K562 (cell line): ENCODE data around the gene OAT. TPM values are rescaled to one million over a fixed set of nuclear protein-coding genes. Genes with fewer than 3 reads are reported as not detected.

Source experiments
- ATAC-seq: fragments of 200-7000 bp; cut with Tn5 transposase; 3 replicates; pipeline ENCODE4 v1.9.1; 2020; ENCODE audit warnings: moderate library complexity
- BruUV-seq: library from RNA; stranded (reverse); fragments of 400-500 nt; replicated peaks from 2 replicates; lab custom pipeline; 2021; lab: Mats Ljungman, UMichigan
- CTCF ChIA-PET: fragments of 300-600 bp; formaldehyde crosslinking; extraction: SDS; loops from one replicate; lab custom pipeline; 2021; ENCODE audit warnings: low intra/inter-chr PET ratio; lab: Yijun Ruan, JAX
- POLR2A ChIA-PET: fragments of 300-600, 350-650 bp; sonication (Branson Sonifier 250); formaldehyde crosslinking; extraction: SDS; loops from one replicate; lab custom pipeline; 2021; ENCODE audit warnings: antibody characterized with exemption, inconsistent platforms; lab: Yijun Ruan, JAX
- DNase-seq, 4 experiments: peaks; one replicate each; pipeline versions ENCODE4 v3.0.0 to v3.0.0-alpha.2; 2011 to 2018; ENCODE audit warnings: low spot score in 3 of 4, mixed read lengths in 3 of 4; ENCODE audit errors: extremely low read depth in 1 of 4
- FAIRE-seq: peaks from 2 replicates; lab custom pipeline; 2011; peaks lifted over from hg19 to GRCh38; lab: Jason Lieb, UNC
- H2AFZ ChIP-seq: 2 replicates; pipeline ENCODE4 v1.6.0; 2011; ENCODE audit warnings: low read depth, low read length, control low read depth, inconsistent platforms
- H3K27ac ChIP-seq: fragments of 200-600 bp; 3 replicates; pipeline ENCODE4 v1.8.0; 2011; ENCODE audit warnings: low read depth, mild to moderate bottlenecking, control low read depth, inconsistent platforms, low read length, moderate library complexity, mixed read lengths; ENCODE audit errors: extremely low read depth
- H3K27me3 ChIP-seq, 2 experiments: fragments of 300-600 bp in 1 of 2; 2 replicates in 1 of 2; 3 replicates in 1 of 2; pipeline versions ENCODE4 v1.6.0 to v1.8.0; 2011; ENCODE audit warnings: inconsistent platforms in 2 of 2, low read length in 2 of 2, mild to moderate bottlenecking in 1 of 2, mixed read lengths in 1 of 2, moderate library complexity in 1 of 2; ENCODE audit not compliant: control insufficient read depth in 2 of 2, insufficient read depth in 2 of 2
- H3K36me3 ChIP-seq: fragments of 300-600 bp; 3 replicates; pipeline ENCODE4 v1.8.0; 2011; ENCODE audit warnings: mild to moderate bottlenecking, low read length, inconsistent platforms; ENCODE audit not compliant: control insufficient read depth, insufficient read depth
- H3K4me1 ChIP-seq, 2 experiments: fragments of 200-600 bp in 1 of 2; replicated peaks in 1 of 2; 2 replicates in 1 of 2; 3 replicates in 1 of 2; pipeline versions ENCODE4 v1.5.1 to v1.8.0; 2011; ENCODE audit warnings: inconsistent platforms in 2 of 2, low read length in 2 of 2, mild to moderate bottlenecking in 1 of 2, mixed read lengths in 1 of 2, moderate library complexity in 1 of 2; ENCODE audit not compliant: control insufficient read depth in 2 of 2, insufficient read depth in 2 of 2
- H3K4me2 ChIP-seq: 2 replicates; pipeline ENCODE4 v1.6.1; 2011; ENCODE audit warnings: low read length, control low read depth, inconsistent platforms, mixed read lengths; ENCODE audit not compliant: insufficient read depth
- H3K4me3 ChIP-seq: fragments of 200-600 bp; sonication (generic), shearing (Covaris generic); 2 replicates; pipeline ENCODE4 v1.5.1; 2016; ENCODE audit warnings: control low read depth, inconsistent platforms
- H3K79me2 ChIP-seq: fragments of 200-600 bp; 3 replicates; pipeline ENCODE4 v1.8.0; 2011; ENCODE audit warnings: low read length, inconsistent platforms; ENCODE audit not compliant: control insufficient read depth, insufficient read depth
- H3K9ac ChIP-seq, 2 experiments: 2 replicates each; pipeline versions ENCODE4 v1.6.0 to v1.6.1; 2011; ENCODE audit warnings: low read depth in 2 of 2, low read length in 2 of 2, control low read depth in 1 of 2, inconsistent platforms in 1 of 2, mild to moderate bottlenecking in 1 of 2, mixed read lengths in 1 of 2; ENCODE audit not compliant: insufficient read depth in 1 of 2
- H3K9me1 ChIP-seq: one replicate; pipeline ENCODE4 v1.6.0; 2011; ENCODE audit warnings: inconsistent platforms, mild to moderate bottlenecking, low read length, moderate library complexity; ENCODE audit not compliant: control insufficient read depth, insufficient read depth
- H3K9me3 ChIP-seq: replicated peaks from 2 replicates; pipeline ENCODE4 v1.5.1; 2011; ENCODE audit warnings: low read depth, low read length, inconsistent platforms; ENCODE audit not compliant: control insufficient read depth, insufficient read depth
- H4K20me1 ChIP-seq: replicated peaks from 2 replicates; pipeline ENCODE4 v1.6.1; 2011; ENCODE audit warnings: low read length, inconsistent platforms, mixed read lengths; ENCODE audit not compliant: control insufficient read depth, insufficient read depth
- ADNP ChIP-seq: fragments of 200-800 bp; sonication (Bioruptor generic); IDR thresholded peaks from 2 replicates; pipeline ENCODE4 v1.6.1; 2016; ENCODE audit warnings: missing genetic modification characterization, missing compliant biosample characterization
- CREB5 ChIP-seq: fragments of 250-450 bp; sonication (Bioruptor Pico); IDR thresholded peaks from 2 replicates; pipeline ENCODE4 v1.5.0; 2020; ENCODE audit warnings: mild to moderate bottlenecking
- HIVEP1 ChIP-seq: fragments of 250-450 bp; sonication (Bioruptor Pico); IDR thresholded peaks from 2 replicates; pipeline ENCODE4 v1.4.0; 2020; ENCODE audit warnings: mild to moderate bottlenecking
- PTRF ChIP-seq: fragments of 450-650 bp; IDR thresholded peaks from 2 replicates; pipeline ENCODE4 v1.6.1; 2016; ENCODE audit warnings: mild to moderate bottlenecking, missing genetic modification characterization, missing compliant biosample characterization
- PURB ChIP-seq: sonication (generic); formaldehyde crosslinking; IDR thresholded peaks from 2 replicates; pipeline ENCODE4 v1.9.0; 2021; ENCODE audit warnings: low read depth, mild to moderate bottlenecking, missing genetic modification reagents
- TARDBP ChIP-seq: fragments of 450-650 bp; IDR thresholded peaks from 2 replicates; pipeline ENCODE4 v1.6.1; 2016
- ZNF282 ChIP-seq: sonication (generic); formaldehyde crosslinking; IDR thresholded peaks from 2 replicates; pipeline ENCODE4 v1.8.1; 2023; ENCODE audit warnings: missing genetic modification reagents
- WGBS: fragments of 100-300 bp; shearing (Covaris generic); methylation state at CpG from one replicate; pipeline ENCODE4 v1.1.6; 2016; ENCODE audit warnings: low coverage, mixed read lengths; ENCODE audit not compliant: insufficient coverage; ENCODE audit errors: missing lambda C conversion rate; 5-methylcytosine and 5-hydroxymethylcytosine counted together
- in situ Hi-C: fragments of 300-500 bp; cut with MboI; formaldehyde crosslinking; loops from 4 replicates; pipeline ENCODE4 v1.15.0; 2018; ENCODE audit warnings: inconsistent platforms, mixed read lengths
- intact Hi-C: fragments of 100-400 bp; cut with micrococcal nuclease; formaldehyde crosslinking; loops from 2 replicates; pipeline ENCODE4 v1.14.2; 2022
- polyA plus RNA-seq, 8 experiments: library from polyadenylated mRNA; depleted of rRNA in 4 of 8; stranded (reverse) in 5 of 8; unstranded in 3 of 8; fragments of >200 nt; fragmentation: Nextera tagmentation in 2 of 8; fragmentation: Illumina TruSeq in 1 of 8; extraction: Ambion mirVana in 2 of 8; extraction: Trizol in 1 of 8; gene quantifications; 2 replicates each; pipeline versions ENCODE4 v1.2.1 to v1.2.3, GENCODE V29; 2011 to 2014; ENCODE audit warnings: inconsistent platforms in 1 of 8, missing spikeins in 1 of 8
- total RNA-seq, 7 experiments: library from RNA; depleted of rRNA in 6 of 7; stranded (reverse); fragments of >200 nt in 6 of 7; fragmentation: Illumina TruSeq in 2 of 7; extraction: Trizol in 2 of 7; gene quantifications; 2 replicates each; pipeline versions ENCODE4 v1.2.1 to v1.2.3, GENCODE V29; 2011 to 2021; ENCODE audit warnings: low replicate concordance in 1 of 7
- TF ChIP-seq, protein P1 (sequence below): fragments of 450-650 bp; formaldehyde crosslinking; conservative IDR thresholded peaks from 2 replicates; pipeline ENCODE4 v1.4.0; 2022; ENCODE audit warnings: mild to moderate bottlenecking, missing genetic modification characterization
- TF ChIP-seq, protein P2 (sequence below): fragments of 250-450 bp; sonication (Bioruptor Pico); IDR thresholded peaks from 2 replicates; pipeline ENCODE4 v1.4.0; 2020; ENCODE audit warnings: mild to moderate bottlenecking, moderate library complexity

The OAT gene
- total and polyA plus RNA-seq, 9 of the 15 experiments (the other 6 are each of a cell fraction or from before 2014, with no cell fraction given) = 100 to 312 (median 163) TPM

- in situ Hi-C loops (loop anchor here (5.0 to 25.0 kb wide), 2 partner anchors 377 to 792 kb away; no protein-coding TSS in a partner anchor), intact Hi-C loops (loop anchor here (10.0 kb wide), 1 partner anchor 125 kb away; no protein-coding TSS in a partner anchor)
- FAIRE-seq (no peak), DNase-seq (no peak), ATAC-seq (no peak)
- WGBS = 0% methylated on average over 7 of the region's 10 CpGs
- Histone ChIP-seq H3K27ac (no peak overlapping the region), H3K4me3 (no peak overlapping the region), H3K9me1 (no peaks in the 10 kb centered on the region), H3K4me2 (no peak overlapping the region), H3K27me3 (peaks cover 10 to 63% of the 10 kb centered on the region in 2 experiments; a peak in 4 of 5 replicates), H3K79me2 (no peaks in the 10 kb centered on the region), H3K4me1 (no peaks in the 10 kb centered on the region; a peak in 1 of 5 replicates), H4K20me1 (no peaks in the 10 kb centered on the region; the same call in 1 of the 2 replicates), H2AFZ (no peak overlapping the region), H3K36me3 (no peaks in the 10 kb centered on the region), H3K9ac (no peak overlapping the region), H3K9me3 (no peaks in the 10 kb centered on the region)
- no peak for TF ChIP-seq PURB (CRISPR knock-in tag)
- CTCF ChIA-PET = no interaction called here
- BruUV-seq = no TSS peak
- POLR2A ChIA-PET = no interaction called here
Observed at GRCh38 chr10:124379609-124380193, 39.0 kb downstream of the OAT start.

- 0% methylated on average over 14 of the region's 16 CpGs for WGBS
- peaks cover 10 to 69% of the 10 kb centered on the region in 2 experiments; a peak in 4 of 5 replicates for H3K27me3 ChIP-seq
- intact Hi-C loops = no loop called here
- H3K9me1 ChIP-seq = no peaks in the 10 kb centered on the region
- FAIRE-seq = no peak
- no peaks in the 10 kb centered on the region for H3K9me3 ChIP-seq
- H3K4me3 ChIP-seq = no peak overlapping the region
- ChIA-PET CTCF (no interaction called here), POLR2A (no interaction called here)
- in situ Hi-C loops = loop anchor here (25.0 kb wide), 1 partner anchor 792 kb away; no protein-coding TSS in a partner anchor
- no peak overlapping the region for H3K27ac ChIP-seq
- no peaks in the 10 kb centered on the region for H3K36me3 ChIP-seq
- no peaks in the 10 kb centered on the region for H3K79me2 ChIP-seq
- DNase-seq = no peak
- ATAC-seq = no peak
- H3K4me2 ChIP-seq = no peak overlapping the region
- H4K20me1 ChIP-seq = no peaks in the 10 kb centered on the region; the same call in 1 of the 2 replicates
- no TSS peak for BruUV-seq
- H3K4me1 ChIP-seq = no peaks in the 10 kb centered on the region; a peak in 1 of 5 replicates
- no peak overlapping the region for H3K9ac ChIP-seq
- H2AFZ ChIP-seq = no peak overlapping the region
- no peak for TF ChIP-seq PTRF
- no peak for TF ChIP-seq HIVEP1
- no peak for TF ChIP-seq TARDBP
- no peak for TF ChIP-seq ZNF282 (CRISPR knock-in tag)
- TF ChIP-seq ADNP (tag) = no peak
- no peak for TF ChIP-seq CREB5 (CRISPR knock-in tag)
- TF ChIP-seq, protein P1, sequence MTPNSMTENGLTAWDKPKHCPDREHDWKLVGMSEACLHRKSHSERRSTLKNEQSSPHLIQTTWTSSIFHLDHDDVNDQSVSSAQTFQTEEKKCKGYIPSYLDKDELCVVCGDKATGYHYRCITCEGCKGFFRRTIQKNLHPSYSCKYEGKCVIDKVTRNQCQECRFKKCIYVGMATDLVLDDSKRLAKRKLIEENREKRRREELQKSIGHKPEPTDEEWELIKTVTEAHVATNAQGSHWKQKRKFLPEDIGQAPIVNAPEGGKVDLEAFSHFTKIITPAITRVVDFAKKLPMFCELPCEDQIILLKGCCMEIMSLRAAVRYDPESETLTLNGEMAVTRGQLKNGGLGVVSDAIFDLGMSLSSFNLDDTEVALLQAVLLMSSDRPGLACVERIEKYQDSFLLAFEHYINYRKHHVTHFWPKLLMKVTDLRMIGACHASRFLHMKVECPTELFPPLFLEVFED (CRISPR knock-in tag) = no peak
- TF ChIP-seq, protein P2, sequence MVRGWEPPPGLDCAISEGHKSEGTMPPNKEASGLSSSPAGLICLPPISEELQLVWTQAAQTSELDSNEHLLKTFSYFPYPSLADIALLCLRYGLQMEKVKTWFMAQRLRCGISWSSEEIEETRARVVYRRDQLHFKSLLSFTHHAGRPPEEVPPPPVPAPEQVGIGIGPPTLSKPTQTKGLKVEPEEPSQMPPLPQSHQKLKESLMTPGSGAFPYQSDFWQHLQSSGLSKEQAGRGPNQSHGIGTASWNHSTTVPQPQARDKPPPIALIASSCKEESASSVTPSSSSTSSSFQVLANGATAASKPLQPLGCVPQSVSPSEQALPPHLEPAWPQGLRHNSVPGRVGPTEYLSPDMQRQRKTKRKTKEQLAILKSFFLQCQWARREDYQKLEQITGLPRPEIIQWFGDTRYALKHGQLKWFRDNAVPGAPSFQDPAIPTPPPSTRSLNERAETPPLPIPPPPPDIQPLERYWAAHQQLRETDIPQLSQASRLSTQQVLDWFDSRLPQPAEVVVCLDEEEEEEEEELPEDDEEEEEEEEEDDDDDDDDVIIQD (CRISPR knock-in tag) = no peak
Observed at GRCh38 chr10:124378881-124379471, 39.7 kb downstream of the OAT start.
